Skin of body (tissue), 2 donors: ENCODE measurements around the gene CCL1. TPM values are rescaled to one million over a fixed set of nuclear protein-coding genes. Genes with fewer than 3 reads are reported as not detected.

Experiments
- DNase-seq: peaks from one replicate; lab custom pipeline; 2025; lab: John Stamatoyannopoulos, UW
- total RNA-seq: library from RNA; depleted of rRNA; stranded (reverse); fragments of >200 nt; gene quantifications from one replicate; pipeline ENCODE4 v1.2.3, GENCODE V29; 2014

The CCL1 gene
- total RNA-seq, 1 donor from 2014 or later, result not detected

- DNase-seq, result no peak
Measured at GRCh38 chr17:34383216-34383615, 20.2 kb upstream of the CCL1 start.

DNA sequence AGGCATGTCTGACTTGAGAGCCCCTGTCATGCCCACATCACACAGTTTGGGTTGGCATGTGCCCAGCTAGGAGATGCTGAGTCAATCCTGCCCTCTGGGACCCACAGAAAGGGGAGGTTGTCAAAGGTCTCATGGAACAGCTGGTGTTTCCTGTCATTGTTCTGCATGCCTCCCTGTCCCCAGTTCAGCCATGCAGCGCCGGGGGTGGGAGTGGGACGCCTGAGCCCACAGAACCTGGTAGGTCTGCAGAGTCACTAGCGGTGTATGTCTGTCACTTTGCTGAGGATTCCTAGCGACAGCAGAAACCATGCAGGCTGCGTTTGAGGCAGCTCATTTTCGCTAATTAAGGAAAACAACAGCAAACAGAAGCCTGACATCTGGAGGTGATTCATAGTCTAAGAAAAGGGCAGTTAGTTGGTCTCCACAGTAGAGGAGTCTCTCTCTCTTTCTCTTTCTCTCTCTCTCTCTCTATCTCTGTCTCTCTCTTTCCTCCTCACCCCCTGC lies 19.6 kb upstream of the CCL1 start:
- DNase-seq, result no peak

DNA sequence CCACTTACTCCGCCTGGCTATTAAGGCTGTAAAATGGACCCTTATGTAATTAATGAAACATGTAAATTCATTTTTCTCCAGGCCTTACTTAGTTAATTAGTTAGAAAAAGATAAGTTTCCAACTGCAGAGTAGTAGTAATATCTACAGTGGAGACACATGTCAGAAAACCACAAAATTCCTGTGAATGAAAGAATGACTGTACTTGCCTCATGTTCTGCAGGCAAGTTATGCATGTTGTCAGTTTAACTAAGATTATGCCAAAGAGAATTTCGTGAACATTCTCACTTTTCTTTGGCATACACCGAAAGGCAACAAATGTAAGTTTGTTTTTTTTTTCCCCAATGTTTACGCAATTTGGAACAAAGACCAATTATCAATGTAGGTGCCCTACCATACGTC lies 16.8 kb upstream of the CCL1 start:
- DNase-seq, result peak; percentile 9

- DNase-seq, result no peak
Measured at GRCh38 chr17:34378664-34379101, 15.7 kb upstream of the CCL1 start.

DNA sequence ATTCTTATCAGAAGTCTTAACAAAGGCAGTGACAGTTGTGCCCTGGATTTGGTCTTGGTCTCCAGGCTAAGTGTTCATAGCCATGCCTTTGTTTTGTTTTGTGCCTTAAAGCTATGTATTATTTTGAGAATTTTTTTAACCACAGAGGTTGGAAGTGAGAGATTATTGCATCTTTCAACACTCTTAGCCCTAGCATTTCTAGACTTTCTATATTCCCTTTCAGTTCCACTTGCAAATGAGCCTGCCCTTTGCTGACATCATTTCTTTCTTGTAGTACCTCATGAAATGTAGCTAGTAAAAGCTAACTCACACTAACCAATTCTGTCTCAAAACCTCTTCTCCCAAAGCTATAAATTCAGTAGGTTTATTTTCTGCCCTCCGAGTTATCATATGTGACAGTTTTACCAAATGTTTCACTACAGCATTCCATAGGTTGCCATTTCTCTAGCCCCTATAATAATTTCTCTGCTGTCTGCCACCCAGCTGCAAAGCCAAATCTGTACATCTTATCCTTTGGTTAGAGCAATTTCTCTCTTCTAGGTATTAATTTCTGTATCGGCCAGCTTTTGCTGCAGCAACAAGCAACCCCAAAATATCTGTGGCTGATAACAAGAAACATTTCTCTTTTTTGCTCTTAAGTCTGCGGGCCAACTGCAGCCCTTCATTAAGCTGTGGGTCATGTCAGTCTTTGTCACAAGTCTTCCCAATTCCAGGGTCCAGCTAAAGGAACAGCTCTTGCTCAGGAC lies 14.2 kb upstream of the CCL1 start:
- DNase-seq, result no peak

- DNase-seq, result no peak
Measured at GRCh38 chr17:34375426-34375997, 12.5 kb upstream of the CCL1 start.

DNA sequence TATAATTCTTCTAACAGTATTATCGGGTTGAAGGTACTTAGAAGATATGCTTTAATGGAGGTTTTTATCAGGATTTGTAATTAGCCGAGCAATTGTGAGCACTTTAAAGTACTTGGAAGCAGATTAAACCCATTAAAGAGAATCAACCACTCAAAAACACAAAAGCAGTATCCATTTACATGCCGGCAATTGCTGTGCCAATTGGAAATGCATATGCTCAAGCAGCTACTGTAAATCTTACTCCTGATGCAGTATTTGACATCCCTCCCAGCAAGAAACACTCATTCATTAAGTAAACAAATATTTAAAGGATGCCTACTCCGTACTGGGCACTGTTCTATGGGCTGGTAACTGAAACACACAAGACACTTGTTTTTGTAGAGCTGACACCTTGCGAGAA lies 11.4 kb upstream of the CCL1 start:
- DNase-seq, result no peak

- no peak for DNase-seq
Measured at GRCh38 chr17:34371405-34372100, 8.5 kb upstream of the CCL1 start.

GRCh38 chr17:34370997-34371395 lies 8.0 kb upstream of the CCL1 start:
- DNase-seq, result no peak

DNA sequence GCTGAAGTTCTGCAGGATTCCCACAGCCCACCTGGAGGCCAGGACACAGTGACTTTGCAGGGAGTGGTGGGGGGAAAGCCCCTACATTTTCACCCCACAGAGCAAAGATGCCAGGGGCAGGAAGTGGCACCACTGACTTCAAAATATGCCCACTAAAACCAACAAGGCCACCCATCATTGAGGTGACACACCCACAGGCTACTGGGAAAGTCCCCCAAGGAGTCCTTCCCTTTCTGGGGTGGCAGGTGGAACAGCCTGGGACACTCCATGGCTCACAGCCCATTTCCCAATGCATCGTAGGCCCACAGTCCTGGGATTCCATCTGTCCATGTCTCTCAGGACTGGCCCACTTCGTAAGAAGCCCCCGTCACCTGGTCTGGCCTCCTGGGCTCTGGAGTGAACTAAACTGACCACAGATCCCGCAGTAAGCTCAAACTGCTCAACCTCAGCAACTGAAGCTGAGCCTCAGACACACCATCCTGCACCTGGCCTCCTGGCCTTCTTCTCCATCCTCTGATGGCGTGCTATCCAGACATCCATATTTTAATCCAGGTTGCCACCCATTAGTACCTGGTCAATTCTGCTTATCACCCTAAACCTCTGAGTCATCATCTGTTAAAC lies 7.5 kb upstream of the CCL1 start:
- no peak for DNase-seq

DNA sequence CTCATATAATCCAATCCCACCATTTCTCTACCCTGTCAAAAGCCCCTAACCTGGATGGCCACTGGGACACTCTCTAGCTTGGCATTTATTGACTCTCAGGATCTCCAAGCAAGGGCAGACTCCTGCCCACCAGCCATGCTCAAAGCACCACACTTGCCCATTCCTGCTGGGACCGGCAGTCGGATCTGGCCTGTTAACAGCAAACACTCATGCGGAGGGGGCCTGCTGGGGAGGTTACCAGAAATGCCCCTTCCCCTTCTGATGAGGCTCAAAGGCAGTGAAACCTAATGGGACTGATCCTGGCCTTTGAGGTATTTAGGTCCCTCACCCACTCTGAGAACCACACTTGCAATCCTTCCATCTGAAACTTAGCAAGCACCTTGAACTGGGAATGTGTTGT lies 6.5 kb upstream of the CCL1 start:
- DNase-seq, result no peak

DNA sequence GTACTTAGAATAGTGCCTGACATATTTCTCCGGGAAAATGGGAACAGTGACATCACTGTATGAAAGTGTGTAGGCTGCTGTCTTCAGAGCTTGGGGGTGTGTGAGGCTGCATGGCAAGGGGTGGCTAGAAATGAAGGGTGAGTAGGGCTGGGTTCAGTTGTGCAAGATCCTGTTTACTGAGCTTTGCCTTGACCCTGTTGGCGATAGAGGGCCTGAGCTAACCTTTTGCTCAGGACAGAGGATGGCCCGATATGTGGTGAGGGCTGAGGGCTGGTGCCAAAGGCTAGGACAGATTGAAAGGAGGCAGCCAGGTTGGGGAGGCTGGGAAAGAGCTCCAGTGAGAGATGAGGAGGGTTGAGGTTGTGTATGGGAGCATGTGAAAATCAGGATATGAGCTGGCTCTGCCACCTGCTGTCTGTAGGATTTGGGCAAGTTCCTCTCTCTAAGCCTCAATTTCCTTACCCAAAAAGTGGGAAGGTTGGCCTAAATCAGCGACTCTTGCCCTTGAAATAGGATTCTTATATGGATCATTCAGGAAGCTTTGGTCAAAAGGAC lies 6.0 kb upstream of the CCL1 start:
- no peak for DNase-seq

DNA sequence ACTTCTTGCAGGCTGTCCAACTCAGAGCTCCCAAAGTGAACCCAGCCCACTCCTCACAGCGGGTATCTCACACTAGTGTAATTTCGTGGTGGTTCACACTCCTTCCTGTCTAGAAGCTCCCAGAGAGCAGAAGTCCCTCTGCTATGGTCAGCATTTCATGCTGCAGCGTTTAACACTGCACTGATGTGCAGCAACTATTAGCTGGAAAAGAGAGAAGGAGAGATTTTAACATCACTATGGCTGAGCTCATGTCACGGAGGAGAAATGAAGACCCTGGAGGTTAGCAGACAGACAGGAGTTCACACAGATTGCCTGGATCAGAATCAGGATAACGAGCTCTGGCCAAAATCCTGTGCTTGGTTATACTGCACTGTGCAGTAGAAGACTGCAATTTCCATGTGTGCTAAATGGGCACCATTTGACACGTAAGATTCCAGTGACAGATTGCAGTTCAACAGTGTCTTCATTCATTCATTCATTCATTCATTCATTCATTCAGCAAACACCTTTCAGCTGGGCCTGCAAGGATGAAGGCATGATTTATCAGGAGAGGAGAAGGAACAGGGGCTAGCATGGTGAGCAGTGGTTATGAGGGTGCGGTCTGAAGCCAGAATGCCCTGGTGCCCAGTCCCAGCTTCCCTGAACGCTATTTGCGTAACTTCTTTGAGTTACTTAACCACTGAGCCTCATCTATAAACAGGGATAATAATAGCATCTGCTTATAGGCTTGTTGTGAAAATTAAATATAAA lies 5.3 kb upstream of the CCL1 start:
- DNase-seq, result no peak

DNA sequence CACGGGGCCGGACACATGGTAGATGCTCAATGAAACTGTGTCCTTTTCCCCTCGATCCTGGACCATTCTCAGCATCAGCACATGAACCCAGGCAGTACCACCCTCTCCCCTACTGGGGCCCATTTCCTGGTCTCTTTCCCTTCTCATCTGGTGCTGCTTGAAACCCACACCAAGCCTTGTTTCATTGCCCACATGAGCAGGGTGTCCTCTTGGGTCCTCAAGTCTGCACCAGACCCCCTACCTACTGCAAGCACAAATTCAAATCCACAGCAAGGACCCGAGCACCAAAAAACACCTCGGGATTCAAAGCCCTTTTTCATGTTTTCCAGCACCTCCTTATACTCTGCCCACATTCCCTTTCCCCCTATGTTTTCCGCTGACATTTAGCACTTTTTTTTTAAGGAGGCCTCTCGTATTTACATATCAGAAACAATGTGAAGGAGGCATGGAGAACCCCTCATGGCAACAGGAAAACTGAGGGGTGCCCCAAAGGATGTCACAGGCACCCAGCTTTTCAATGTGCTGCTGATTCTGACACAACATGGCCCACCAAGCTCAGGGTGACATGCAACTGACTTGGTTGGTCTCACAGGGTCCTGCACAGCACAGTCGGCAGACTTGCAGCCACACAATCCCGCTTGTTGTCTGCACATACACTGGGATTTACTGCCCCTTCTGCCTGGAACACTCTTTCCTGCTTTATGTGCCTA lies 4.6 kb upstream of the CCL1 start:
- no peak for DNase-seq

GRCh38 chr17:34366529-34367107 lies 3.6 kb upstream of the CCL1 start:
- no peak for DNase-seq

DNA sequence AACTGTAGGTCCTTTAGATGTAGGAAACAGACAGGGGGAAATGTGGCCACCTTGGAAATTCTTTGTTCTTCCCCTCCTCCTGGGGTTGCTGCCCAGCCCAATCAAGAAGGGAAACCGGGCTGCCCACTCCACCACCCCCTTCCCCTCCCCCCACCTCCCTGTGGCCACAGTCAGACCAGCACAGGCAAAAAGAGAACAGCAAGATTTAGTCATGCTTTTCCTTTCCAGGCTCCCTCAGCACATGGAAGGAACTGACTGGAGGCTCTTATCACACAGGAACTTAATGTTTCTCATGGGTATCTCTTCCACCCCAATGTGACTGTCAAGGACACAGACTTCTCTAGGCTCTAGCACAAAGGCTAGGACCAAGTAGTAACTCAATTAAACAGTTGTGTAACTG lies 3.0 kb upstream of the CCL1 start:
- DNase-seq, result no peak

DNA sequence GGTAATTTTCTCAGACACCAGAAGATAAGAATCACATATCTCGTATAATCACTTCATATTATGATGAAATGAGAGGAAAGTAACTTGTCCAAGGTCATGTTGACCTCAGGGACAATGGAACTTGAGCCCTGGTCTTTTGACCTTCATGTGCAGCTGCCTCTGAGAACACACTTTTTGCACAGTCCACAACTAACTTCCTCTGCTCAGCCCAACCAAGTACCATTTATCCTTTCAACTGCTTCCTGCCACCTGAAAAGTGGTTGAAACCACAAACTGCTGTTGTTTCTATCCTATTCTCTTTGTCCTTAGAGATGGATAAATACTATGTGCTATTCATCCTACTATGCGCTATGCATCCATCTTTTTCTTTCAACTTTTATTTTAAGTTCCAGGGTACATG lies 2.3 kb upstream of the CCL1 start:
- no peak for DNase-seq

DNA sequence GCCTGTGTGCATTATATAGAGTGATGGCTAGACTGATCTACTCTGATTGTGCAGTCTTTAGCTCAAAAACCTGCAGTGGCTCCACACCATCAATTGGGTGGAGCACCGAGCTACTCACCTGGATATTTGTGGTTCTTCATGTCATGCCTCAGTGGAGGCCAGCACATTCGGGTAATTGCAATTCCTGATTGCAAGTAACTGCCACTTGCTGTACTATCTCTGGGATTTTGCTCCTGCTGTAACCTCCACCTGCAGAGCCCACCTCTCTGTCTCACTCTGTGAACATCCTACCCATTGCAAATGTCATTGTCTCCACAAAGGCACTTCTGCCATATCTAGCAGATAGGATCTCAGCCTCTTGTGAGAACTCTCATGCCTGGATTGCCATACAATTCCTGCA lies 1.7 kb upstream of the CCL1 start:
- no peak for DNase-seq

GRCh38 chr17:34361478-34362061 lies 1.5 kb downstream of the CCL1 start:
- DNase-seq, result peak; percentile 88
